ENCODE data around the gene CAMK2D.

CAMK2D gene

DNA sequence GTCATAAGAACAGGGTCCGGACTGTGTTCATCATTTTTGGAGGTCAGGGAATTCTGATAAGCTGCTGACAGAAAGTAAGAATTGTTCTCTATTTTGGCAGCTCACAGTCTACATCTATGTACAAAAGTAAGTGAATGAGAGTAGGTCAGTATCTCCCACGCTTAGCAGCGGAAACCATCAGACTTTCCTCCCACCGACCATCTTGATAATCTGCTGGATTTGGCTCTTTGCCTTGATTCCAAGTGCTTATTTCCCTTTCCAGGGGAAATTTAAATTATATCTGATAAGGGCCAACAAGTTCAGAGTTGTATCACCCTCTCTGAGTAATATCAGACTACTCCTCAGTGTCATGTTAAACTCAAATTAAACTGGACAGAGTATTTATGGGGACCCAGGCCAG lies 118.0 kb downstream of the CAMK2D start:
- Histone ChIP-seq H3K4me1 (ENCODE audit: control insufficient read depth in 2 of 2, insufficient read depth in 1 of 2, low read depth in 1 of 2, low read length in 2 of 2) (peaks cover 10 to 17% of the 10 kb centered on the region in 2 donors), H3K4me3 (ENCODE audit: low read length in 2 of 2) (no peak overlapping the region)

DNA sequence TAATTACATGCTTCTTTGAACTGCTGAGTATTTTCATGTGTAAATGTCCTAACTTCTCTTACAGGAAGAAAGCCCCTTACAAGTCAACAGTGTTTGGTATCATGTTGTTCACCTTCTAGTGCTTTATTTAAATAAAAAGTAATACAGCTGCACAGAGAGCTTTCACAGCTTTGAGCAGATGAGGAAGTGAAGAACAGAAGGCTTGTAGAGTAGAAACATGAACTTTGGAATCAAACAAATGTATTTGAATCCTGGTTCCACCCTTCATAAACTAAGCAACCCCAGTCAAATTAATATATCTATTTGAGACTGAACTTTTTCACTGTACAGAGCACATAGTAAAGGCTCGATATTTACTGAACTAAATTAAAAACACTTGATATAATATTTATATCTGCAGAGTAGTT lies 120.5 kb downstream of the CAMK2D start:
- no peak for DNase-seq (ENCODE audit: low spot score)
- no peak overlapping the region for H3K4me3 ChIP-seq (ENCODE audit: low read length in 2 of 2)

More for the DNA sequence above, 118.0 kb downstream of the CAMK2D start:
- Histone ChIP-seq H3K4ac (ENCODE audit: low read length) (no peak overlapping the region), H3K4me2 (ENCODE audit: insufficient read depth, low read length, poor library complexity, severe bottlenecking) (no peak overlapping the region), H3K9me3 (replicated peaks in 1 of 2; ENCODE audit: control insufficient read depth in 2 of 2, insufficient read depth in 1 of 2, low read depth in 1 of 2, low read length in 2 of 2) (peaks cover 0 to 5% of the 10 kb centered on the region in 2 donors), H2AK5ac (ENCODE audit: low read depth, low read length) (no peak overlapping the region), H2BK5ac (ENCODE audit: low read length) (no peak overlapping the region), H2BK15ac (ENCODE audit: low read length) (no peak overlapping the region), H3K27ac (replicated peaks; ENCODE audit: low read length) (no peak overlapping the region), H2BK12ac (ENCODE audit: low read length) (no peak overlapping the region), H3K36me3 (replicated peaks in 1 of 2; ENCODE audit: control insufficient read depth in 2 of 2, insufficient read depth in 2 of 2, low read length in 2 of 2) (no peaks in the 10 kb centered on the region), H2BK120ac (ENCODE audit: low read depth, low read length) (no peak overlapping the region), H3K23ac (ENCODE audit: low read depth, low read length, poor library complexity) (no peak overlapping the region), H2AFZ (ENCODE audit: low read length) (no peak overlapping the region), H4K8ac (ENCODE audit: low read depth, low read length) (no peak overlapping the region), H3K14ac (ENCODE audit: low read length) (no peak overlapping the region), H3K27me3 (ENCODE audit: control insufficient read depth in 3 of 3, insufficient read depth in 3 of 3, low read depth in 1 of 3, low read length in 3 of 3) (no peaks in the 10 kb centered on the region), H3K18ac (ENCODE audit: low read length) (no peak overlapping the region), H4K91ac (ENCODE audit: low read depth, low read length, poor library complexity) (no peak overlapping the region), H3K79me1 (ENCODE audit: low read depth, low read length) (no peaks in the 10 kb centered on the region), H3K9ac (ENCODE audit: low read depth, low read length, poor library complexity) (no peak overlapping the region)
- DNase-seq (ENCODE audit: low spot score), result no peak
- WGBS, 2 donors (ENCODE audit: extremely low coverage in 2 of 2, insufficient read length in 2 of 2, insufficient replicate concordance in 1 of 2), result no CpG with 5 or more reads among the region's 4 CpGs

DNA sequence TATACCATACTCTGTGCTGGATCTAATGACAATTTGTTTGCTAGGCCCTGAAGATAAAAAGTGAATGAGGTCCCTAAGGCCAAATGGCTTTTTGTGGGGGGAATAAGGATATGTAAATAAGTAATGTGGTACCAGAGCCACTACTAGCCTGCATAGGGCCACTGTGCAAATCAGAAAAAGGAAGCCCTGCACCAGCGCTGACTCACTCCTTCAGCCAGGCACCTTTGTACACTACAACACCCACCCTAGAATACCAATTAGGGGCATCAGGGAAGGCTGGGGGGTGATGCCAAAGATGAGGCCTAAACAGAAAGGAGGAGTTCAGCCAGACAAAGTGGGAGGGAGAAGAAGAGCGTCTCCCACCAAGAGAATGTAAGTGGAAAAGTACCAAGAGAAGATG lies 122.2 kb downstream of the CAMK2D start:
- H2AFZ ChIP-seq (ENCODE audit: low read length), result no peak overlapping the region
- H3K18ac ChIP-seq (ENCODE audit: low read length), result no peak overlapping the region
- no peaks in the 10 kb centered on the region for H3K9me3 ChIP-seq (replicated peaks in 1 of 2; ENCODE audit: control insufficient read depth in 2 of 2, insufficient read depth in 1 of 2, low read depth in 1 of 2, low read length in 2 of 2)
- peaks cover 5 to 9% of the 10 kb centered on the region in 2 donors for H3K4me1 ChIP-seq (ENCODE audit: control insufficient read depth in 2 of 2, insufficient read depth in 1 of 2, low read depth in 1 of 2, low read length in 2 of 2)
- no peak overlapping the region for H3K4me2 ChIP-seq (ENCODE audit: insufficient read depth, low read length, poor library complexity, severe bottlenecking)
- H3K14ac ChIP-seq (ENCODE audit: low read length), result no peak overlapping the region
- H3K4me3 ChIP-seq (ENCODE audit: low read length in 2 of 2), result no peak overlapping the region
- no CpG with 5 or more reads among the region's 2 CpGs for WGBS, 2 donors (ENCODE audit: extremely low coverage in 2 of 2, insufficient read length in 2 of 2, insufficient replicate concordance in 1 of 2)
- H3K23ac ChIP-seq (ENCODE audit: low read depth, low read length, poor library complexity), result no peak overlapping the region
- no peak overlapping the region for H2BK120ac ChIP-seq (ENCODE audit: low read depth, low read length)
- no peak for DNase-seq (ENCODE audit: low spot score)
- H2BK5ac ChIP-seq (ENCODE audit: low read length), result no peak overlapping the region
- no peaks in the 10 kb centered on the region for H3K27me3 ChIP-seq (ENCODE audit: control insufficient read depth in 3 of 3, insufficient read depth in 3 of 3, low read depth in 1 of 3, low read length in 3 of 3)
- H4K8ac ChIP-seq (ENCODE audit: low read depth, low read length), result no peak overlapping the region
- H3K4ac ChIP-seq (ENCODE audit: low read length), result no peak overlapping the region
- H3K79me1 ChIP-seq (ENCODE audit: low read depth, low read length), result no peaks in the 10 kb centered on the region
- H3K27ac ChIP-seq (replicated peaks; ENCODE audit: low read length), result no peak overlapping the region
- H2AK5ac ChIP-seq (ENCODE audit: low read depth, low read length), result no peak overlapping the region
- H2BK12ac ChIP-seq (ENCODE audit: low read length), result no peak overlapping the region
- no peak overlapping the region for H2BK15ac ChIP-seq (ENCODE audit: low read length)
- no peak overlapping the region for H3K9ac ChIP-seq (ENCODE audit: low read depth, low read length, poor library complexity)
- H3K36me3 ChIP-seq (replicated peaks in 1 of 2; ENCODE audit: control insufficient read depth in 2 of 2, insufficient read depth in 2 of 2, low read length in 2 of 2), result no peaks in the 10 kb centered on the region
- no peak overlapping the region for H4K91ac ChIP-seq (ENCODE audit: low read depth, low read length, poor library complexity)

More for the DNA sequence above, 120.5 kb downstream of the CAMK2D start:
- no peak overlapping the region for H2AFZ ChIP-seq (ENCODE audit: low read length)
- no peak overlapping the region for H3K14ac ChIP-seq (ENCODE audit: low read length)
- H3K36me3 ChIP-seq (replicated peaks in 1 of 2; ENCODE audit: control insufficient read depth in 2 of 2, insufficient read depth in 2 of 2, low read length in 2 of 2), result no peaks in the 10 kb centered on the region
- WGBS, 2 donors (ENCODE audit: extremely low coverage in 2 of 2, insufficient read length in 2 of 2, insufficient replicate concordance in 1 of 2), result no CpG with 5 or more reads among the region's 1 CpG
- no peak overlapping the region for H2BK12ac ChIP-seq (ENCODE audit: low read length)
- no peaks in the 10 kb centered on the region for H3K79me1 ChIP-seq (ENCODE audit: low read depth, low read length)
- H2BK15ac ChIP-seq (ENCODE audit: low read length), result no peak overlapping the region
- H3K18ac ChIP-seq (ENCODE audit: low read length), result no peak overlapping the region
- no peak overlapping the region for H2AK5ac ChIP-seq (ENCODE audit: low read depth, low read length)
- no peak overlapping the region for H3K4me2 ChIP-seq (ENCODE audit: insufficient read depth, low read length, poor library complexity, severe bottlenecking)
- no peak overlapping the region for H2BK5ac ChIP-seq (ENCODE audit: low read length)
- no peaks in the 10 kb centered on the region for H3K27me3 ChIP-seq (ENCODE audit: control insufficient read depth in 3 of 3, insufficient read depth in 3 of 3, low read depth in 1 of 3, low read length in 3 of 3)
- no peak overlapping the region for H4K91ac ChIP-seq (ENCODE audit: low read depth, low read length, poor library complexity)
- H3K4ac ChIP-seq (ENCODE audit: low read length), result no peak overlapping the region
- no peak overlapping the region for H3K27ac ChIP-seq (replicated peaks; ENCODE audit: low read length)
- H3K4me1 ChIP-seq (ENCODE audit: control insufficient read depth in 2 of 2, insufficient read depth in 1 of 2, low read depth in 1 of 2, low read length in 2 of 2), result peaks cover 9 to 11% of the 10 kb centered on the region in 2 donors
- H2BK120ac ChIP-seq (ENCODE audit: low read depth, low read length), result no peak overlapping the region
- no peaks in the 10 kb centered on the region for H3K9me3 ChIP-seq (replicated peaks in 1 of 2; ENCODE audit: control insufficient read depth in 2 of 2, insufficient read depth in 1 of 2, low read depth in 1 of 2, low read length in 2 of 2)
- H3K23ac ChIP-seq (ENCODE audit: low read depth, low read length, poor library complexity), result no peak overlapping the region
- H3K9ac ChIP-seq (ENCODE audit: low read depth, low read length, poor library complexity), result no peak overlapping the region
- H4K8ac ChIP-seq (ENCODE audit: low read depth, low read length), result no peak overlapping the region

DNA sequence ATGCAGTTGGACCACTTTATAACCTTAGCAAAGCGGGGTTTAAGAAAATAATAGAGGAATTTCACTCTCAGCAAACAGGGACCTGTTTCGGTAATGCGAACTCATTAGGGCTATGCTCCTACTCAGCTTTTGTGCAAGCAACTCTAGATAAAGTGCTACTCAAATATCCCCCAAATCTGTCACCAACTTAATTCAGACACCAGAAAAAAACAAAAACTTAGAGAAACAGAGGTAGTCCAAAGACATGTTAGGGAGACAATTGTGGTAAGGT lies 123.0 kb downstream of the CAMK2D start:
- H3K9ac ChIP-seq (ENCODE audit: low read depth, low read length, poor library complexity), result no peak overlapping the region
- no peak for DNase-seq (ENCODE audit: low spot score)
- no peak overlapping the region for H3K4me3 ChIP-seq (ENCODE audit: low read length in 2 of 2)
- H3K36me3 ChIP-seq (replicated peaks in 1 of 2; ENCODE audit: control insufficient read depth in 2 of 2, insufficient read depth in 2 of 2, low read length in 2 of 2), result no peaks in the 10 kb centered on the region
- H2BK12ac ChIP-seq (ENCODE audit: low read length), result no peak overlapping the region
- H3K27me3 ChIP-seq (ENCODE audit: control insufficient read depth in 3 of 3, insufficient read depth in 3 of 3, low read depth in 1 of 3, low read length in 3 of 3), result no peaks in the 10 kb centered on the region
- H4K8ac ChIP-seq (ENCODE audit: low read depth, low read length), result no peak overlapping the region
- no peak overlapping the region for H4K91ac ChIP-seq (ENCODE audit: low read depth, low read length, poor library complexity)
- no peak overlapping the region for H3K27ac ChIP-seq (replicated peaks; ENCODE audit: low read length)
- H3K18ac ChIP-seq (ENCODE audit: low read length), result no peak overlapping the region
- no peak overlapping the region for H3K23ac ChIP-seq (ENCODE audit: low read depth, low read length, poor library complexity)
- H2AFZ ChIP-seq (ENCODE audit: low read length), result no peak overlapping the region
- no peak overlapping the region for H2BK120ac ChIP-seq (ENCODE audit: low read depth, low read length)
- no peak overlapping the region for H2BK5ac ChIP-seq (ENCODE audit: low read length)
- no peaks in the 10 kb centered on the region for H3K79me1 ChIP-seq (ENCODE audit: low read depth, low read length)
- H3K4me1 ChIP-seq (ENCODE audit: control insufficient read depth in 2 of 2, insufficient read depth in 1 of 2, low read depth in 1 of 2, low read length in 2 of 2), result peaks cover 5 to 11% of the 10 kb centered on the region in 2 donors
- H3K14ac ChIP-seq (ENCODE audit: low read length), result no peak overlapping the region
- H3K4ac ChIP-seq (ENCODE audit: low read length), result no peak overlapping the region
- H2BK15ac ChIP-seq (ENCODE audit: low read length), result no peak overlapping the region
- WGBS, 2 donors (ENCODE audit: extremely low coverage in 2 of 2, insufficient read length in 2 of 2, insufficient replicate concordance in 1 of 2), result no CpG with 5 or more reads among the region's 3 CpGs
- no peaks in the 10 kb centered on the region for H3K9me3 ChIP-seq (replicated peaks in 1 of 2; ENCODE audit: control insufficient read depth in 2 of 2, insufficient read depth in 1 of 2, low read depth in 1 of 2, low read length in 2 of 2)
- H2AK5ac ChIP-seq (ENCODE audit: low read depth, low read length), result no peak overlapping the region
- no peak overlapping the region for H3K4me2 ChIP-seq (ENCODE audit: insufficient read depth, low read length, poor library complexity, severe bottlenecking)
